GM12892 (cell line): ENCODE data around the gene ZMPSTE24.

Source experiments
- POLR2A ChIP-seq: IDR thresholded peaks from 2 replicates; pipeline ENCODE4 v1.6.1; 2011; ENCODE audit warnings: low read depth, low read length, control low read depth
- POLR2AphosphoS5 ChIP-seq: IDR thresholded peaks from 2 replicates; pipeline ENCODE4 v1.6.1; 2011; ENCODE audit warnings: low read depth, low read length, control low read depth

DNA sequence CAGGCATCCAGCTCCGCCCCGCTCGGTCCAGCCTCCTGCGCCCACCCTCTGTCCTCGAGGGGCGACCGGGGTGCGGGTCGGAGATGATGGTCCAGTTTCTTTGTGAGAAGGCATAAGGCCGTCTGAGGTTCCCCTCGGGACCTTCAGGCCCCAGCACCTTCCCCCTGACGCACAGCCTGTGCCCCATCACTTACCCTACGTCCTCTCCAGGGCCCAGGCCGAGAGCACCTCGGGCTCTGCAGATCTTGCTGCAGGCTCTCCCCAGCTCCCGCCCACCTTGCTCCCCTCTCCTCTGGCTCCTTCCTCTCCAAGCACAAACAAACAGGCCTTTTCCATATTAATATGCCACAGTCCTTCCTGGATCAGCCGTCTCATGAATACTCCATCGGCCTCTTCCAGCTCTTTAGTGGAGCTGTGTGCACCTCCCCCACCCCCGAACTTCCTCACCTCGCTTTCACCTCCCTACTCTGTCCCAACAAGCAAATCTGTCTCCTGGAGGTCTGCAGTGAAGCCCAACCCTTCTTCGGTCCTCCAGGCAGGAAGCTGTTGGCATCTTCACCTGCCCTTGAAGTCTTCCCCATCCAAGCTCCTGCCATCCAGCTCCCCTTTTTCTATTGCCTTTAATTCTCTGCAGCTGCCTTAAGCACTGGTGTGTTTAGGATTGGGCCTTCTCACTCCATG lies 59.5 kb downstream of the ZMPSTE24 start:
- TF ChIP-seq POLR2AphosphoS5 (no peak), POLR2A (no peak)
